Mammary epithelial cell (primary cell): Measurements from ENCODE around the gene NDUFA3.

ENCODE experiments used
- CTCF ChIP-seq, 2 donors: IDR thresholded peaks in 1 of 2; conservative IDR thresholded peaks in 1 of 2; 2 replicates each; pipeline ENCODE4 v1.5.1; 2011 to 2012; ENCODE audit warnings: inconsistent platforms in 2 of 2, low read length in 2 of 2, mild to moderate bottlenecking in 2 of 2, control low read depth in 1 of 2, low read depth in 1 of 2; ENCODE audit not compliant: insufficient read depth in 1 of 2; ENCODE audit errors: extremely low read depth in 1 of 2
- EZH2 ChIP-seq: IDR thresholded peaks from 2 replicates; pipeline ENCODE4 v1.6.1; 2012; ENCODE audit warnings: low read length, inconsistent platforms, borderline replicate concordance

- TF ChIP-seq CTCF (conservative IDR thresholded peaks at IDR 0.05 in 1 of 2, IDR thresholded peaks at IDR 0.05 in 1 of 2; ENCODE audit: extremely low read depth in 1 of 2, insufficient read depth in 1 of 2, low read depth in 1 of 2, low read length in 2 of 2) (no peak), EZH2 (no peak)
Observed at GRCh38 chr19:54133957-54134590, 31.4 kb downstream of the NDUFA3 start.
